ENCODE data around the gene TMEM52B.

TMEM52B gene

DNA sequence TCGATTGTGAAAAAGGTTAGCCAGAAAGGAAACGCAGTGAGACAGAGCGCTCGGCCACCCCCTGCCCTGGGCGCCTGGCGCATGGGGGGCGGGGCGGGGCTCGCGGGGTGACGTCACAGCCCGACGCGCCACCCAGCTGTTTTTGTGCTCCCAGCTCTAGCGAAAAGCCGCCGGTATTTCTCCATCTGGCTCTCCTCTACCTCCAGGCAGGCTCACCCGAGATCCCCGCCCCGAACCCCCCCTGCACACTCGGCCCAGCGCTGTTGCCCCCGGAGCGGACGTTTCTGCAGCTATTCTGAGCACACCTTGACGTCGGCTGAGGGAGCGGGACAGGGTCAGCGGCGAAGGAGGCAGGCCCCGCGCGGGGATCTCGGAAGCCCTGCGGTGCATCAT is 33.9 kb downstream of the TMEM52B start, which contains the start of gene GABARAPL1:
Gene GABARAPL1 (plus strand): TSS at position 139 of the 393 bp plus-strand sequence. CDS start 253 bp downstream, at position 392.
- 0 out of 2 replicates have a peak, but pooled peaks cover 7% of the 10 kb centered on the region for H3K79me2 ChIP-seq (ENCODE audit: low read length)
- no peaks in the 10 kb centered on the region for H3K9me2 ChIP-seq (replicated peaks; ENCODE audit: insufficient read depth, low read length)
- peak within 1 kb of the TSS; percentile 83 for H3K4me3 ChIP-seq (ENCODE audit: low read length)
- peaks cover 6% of the 10 kb centered on the region for H3K27me3 ChIP-seq (replicated peaks; ENCODE audit: insufficient read depth, low read length)
- H4K20me1 ChIP-seq (ENCODE audit: insufficient read depth, low read length) = no peaks in the 10 kb centered on the region
- peaks cover 15% of the 10 kb centered on the region for H3K4me1 ChIP-seq (ENCODE audit: low read length)
- peak within 1 kb of the TSS; percentile 64 for H3K27ac ChIP-seq (ENCODE audit: low read length)
- H2AFZ ChIP-seq (ENCODE audit: low read length) = peak within 1 kb of the TSS; percentile 78
- H3K9ac ChIP-seq (ENCODE audit: low read length) = peak within 1 kb of the TSS; percentile 77
- peaks cover 14% of the 10 kb centered on the region for H3F3A ChIP-seq (ENCODE audit: insufficient read depth, low read length)
- H3K36me3 ChIP-seq (replicated peaks; ENCODE audit: insufficient read depth, low read length) = no peaks in the 10 kb centered on the region
- H3K9me3 ChIP-seq (replicated peaks; ENCODE audit: insufficient read depth, low read length) = no peaks in the 10 kb centered on the region
- no peak for TF ChIP-seq EZH2phosphoT487 (IDR thresholded peaks at IDR 0.05; ENCODE audit: low read length)
- no peak for TF ChIP-seq EZH2 (optimal IDR thresholded peaks at IDR 0.05; ENCODE audit: low read depth, low read length)
- TF ChIP-seq, protein P1, sequence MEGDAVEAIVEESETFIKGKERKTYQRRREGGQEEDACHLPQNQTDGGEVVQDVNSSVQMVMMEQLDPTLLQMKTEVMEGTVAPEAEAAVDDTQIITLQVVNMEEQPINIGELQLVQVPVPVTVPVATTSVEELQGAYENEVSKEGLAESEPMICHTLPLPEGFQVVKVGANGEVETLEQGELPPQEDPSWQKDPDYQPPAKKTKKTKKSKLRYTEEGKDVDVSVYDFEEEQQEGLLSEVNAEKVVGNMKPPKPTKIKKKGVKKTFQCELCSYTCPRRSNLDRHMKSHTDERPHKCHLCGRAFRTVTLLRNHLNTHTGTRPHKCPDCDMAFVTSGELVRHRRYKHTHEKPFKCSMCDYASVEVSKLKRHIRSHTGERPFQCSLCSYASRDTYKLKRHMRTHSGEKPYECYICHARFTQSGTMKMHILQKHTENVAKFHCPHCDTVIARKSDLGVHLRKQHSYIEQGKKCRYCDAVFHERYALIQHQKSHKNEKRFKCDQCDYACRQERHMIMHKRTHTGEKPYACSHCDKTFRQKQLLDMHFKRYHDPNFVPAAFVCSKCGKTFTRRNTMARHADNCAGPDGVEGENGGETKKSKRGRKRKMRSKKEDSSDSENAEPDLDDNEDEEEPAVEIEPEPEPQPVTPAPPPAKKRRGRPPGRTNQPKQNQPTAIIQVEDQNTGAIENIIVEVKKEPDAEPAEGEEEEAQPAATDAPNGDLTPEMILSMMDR (IDR thresholded peaks at IDR 0.05; ENCODE audit: low read length) = no peak
- peak within 1 kb of the TSS; percentile 72 for H3K4me2 ChIP-seq (ENCODE audit: low read depth, low read length)
- peak; percentile 63 for DNase-seq

DNA sequence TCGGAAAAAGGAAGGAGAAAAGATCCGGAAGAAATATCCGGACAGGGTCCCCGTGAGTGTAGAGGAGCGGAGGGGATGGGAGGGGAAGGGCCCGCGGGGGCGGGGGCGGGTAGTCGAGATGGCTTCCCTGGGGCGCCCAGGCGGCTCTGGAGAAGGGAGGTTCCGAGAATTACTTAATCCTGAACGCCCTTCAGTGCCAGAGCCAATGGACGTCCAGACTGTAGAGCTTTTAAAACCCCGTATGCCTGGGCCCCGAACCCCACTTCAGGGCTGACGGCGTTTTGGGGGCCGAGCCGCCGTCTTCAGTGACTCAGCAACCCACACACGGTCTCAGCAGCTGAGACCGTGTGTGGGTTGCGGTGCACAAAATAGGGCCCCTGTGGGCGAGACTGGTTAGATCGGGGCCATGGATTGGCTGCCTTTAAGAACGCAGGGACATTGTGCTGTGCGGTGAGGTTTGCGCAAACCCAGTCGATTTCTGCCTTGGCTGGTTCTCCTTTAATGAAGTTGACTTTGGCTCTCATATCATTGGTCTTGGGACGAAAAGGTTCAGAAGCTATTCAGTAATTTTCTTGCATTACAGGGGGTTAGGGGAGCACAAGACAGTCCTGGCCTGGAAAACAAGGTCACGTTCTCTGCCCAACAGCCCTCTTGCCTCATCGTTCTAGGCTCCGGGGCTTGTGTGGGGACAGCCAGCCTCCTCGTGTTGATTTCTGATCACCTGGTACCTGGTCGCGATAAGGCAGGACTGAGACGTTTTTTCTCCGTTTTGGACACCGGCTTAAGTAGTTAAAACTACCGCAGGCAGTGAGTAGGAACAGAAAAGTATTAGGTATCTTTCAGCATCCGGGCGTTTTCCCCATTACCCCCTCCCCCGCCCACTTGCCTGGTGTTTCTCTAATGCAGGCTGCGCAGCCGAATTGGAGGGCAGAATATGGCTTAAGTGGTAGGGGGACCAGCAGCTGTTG is 34.6 kb downstream of the TMEM52B start:
- Histone ChIP-seq H3K9me3 (replicated peaks; ENCODE audit: insufficient read depth, low read length) (no peaks in the 10 kb centered on the region), H3K4me2 (ENCODE audit: low read depth, low read length) (peak overlapping the region; percentile 72), H2AFZ (ENCODE audit: low read length) (peak overlapping the region; percentile 78), H3K79me2 (ENCODE audit: low read length) (0 out of 2 replicates have a peak, but pooled peaks cover 7% of the 10 kb centered on the region), H3K4me3 (ENCODE audit: low read length) (peak overlapping the region; percentile 83), H3K27ac (ENCODE audit: low read length) (peak overlapping the region; percentile 64; the same call in 1 of the 2 replicates), H3F3A (ENCODE audit: insufficient read depth, low read length) (peaks cover 14% of the 10 kb centered on the region), H3K27me3 (replicated peaks; ENCODE audit: insufficient read depth, low read length) (peaks cover 6% of the 10 kb centered on the region), H3K9me2 (replicated peaks; ENCODE audit: insufficient read depth, low read length) (no peaks in the 10 kb centered on the region), H3K4me1 (ENCODE audit: low read length) (peaks cover 15% of the 10 kb centered on the region), H3K36me3 (replicated peaks; ENCODE audit: insufficient read depth, low read length) (no peaks in the 10 kb centered on the region), H4K20me1 (ENCODE audit: insufficient read depth, low read length) (no peaks in the 10 kb centered on the region), H3K9ac (ENCODE audit: low read length) (peak overlapping the region; percentile 77)
- peak; percentile 42 for DNase-seq
- no peak for TF ChIP-seq EZH2phosphoT487 (IDR thresholded peaks at IDR 0.05; ENCODE audit: low read length)
- no peak for TF ChIP-seq EZH2 (optimal IDR thresholded peaks at IDR 0.05; ENCODE audit: low read depth, low read length)
- TF ChIP-seq, protein P1 (IDR thresholded peaks at IDR 0.05; ENCODE audit: low read length) = no peak

DNA sequence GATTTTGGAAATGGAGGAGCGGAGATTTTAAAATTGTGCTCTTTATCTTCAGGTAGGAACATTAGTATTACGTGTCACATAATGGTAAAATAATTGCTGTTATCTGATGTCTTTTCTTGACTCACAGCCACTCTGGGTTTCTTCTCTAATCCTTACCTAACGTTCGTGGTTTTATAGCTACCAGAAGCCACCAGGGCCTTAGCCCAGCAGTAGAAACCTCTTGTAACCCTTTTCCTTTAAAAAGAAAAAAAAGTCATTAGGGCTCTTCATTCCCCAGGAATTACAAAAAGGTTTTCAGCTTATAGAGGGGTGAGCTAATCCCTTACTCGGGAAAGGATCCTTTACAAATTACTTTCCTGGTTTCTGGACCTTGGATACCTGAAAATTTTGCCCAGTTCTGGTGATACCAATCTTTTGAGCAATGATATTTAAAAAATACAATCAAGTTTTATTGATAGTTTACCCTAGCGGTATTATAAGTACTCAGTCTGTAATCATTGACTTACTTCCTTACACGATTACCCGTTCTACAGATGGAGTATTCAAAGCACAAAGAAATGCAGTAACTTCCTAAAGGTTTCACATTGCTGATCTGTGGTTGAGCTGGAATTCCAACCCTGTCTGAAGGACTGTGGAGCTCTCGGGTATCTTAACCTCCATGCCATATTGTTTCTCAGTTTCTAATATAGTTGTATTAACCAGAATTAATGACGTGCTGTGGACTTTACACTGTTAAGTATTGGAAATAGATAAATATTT is 35.5 kb downstream of the TMEM52B start:
- H3K9me2 ChIP-seq (replicated peaks; ENCODE audit: insufficient read depth, low read length) = no peaks in the 10 kb centered on the region
- peaks cover 14% of the 10 kb centered on the region for H3F3A ChIP-seq (ENCODE audit: insufficient read depth, low read length)
- no peak for TF ChIP-seq EZH2 (optimal IDR thresholded peaks at IDR 0.05; ENCODE audit: low read depth, low read length)
- TF ChIP-seq, protein P1 (IDR thresholded peaks at IDR 0.05; ENCODE audit: low read length) = no peak
- TF ChIP-seq EZH2phosphoT487 (IDR thresholded peaks at IDR 0.05; ENCODE audit: low read length) = no peak
- H3K79me2 ChIP-seq (ENCODE audit: low read length) = 0 out of 2 replicates have a peak, but pooled peaks cover 7% of the 10 kb centered on the region
- peaks cover 6% of the 10 kb centered on the region for H3K27me3 ChIP-seq (replicated peaks; ENCODE audit: insufficient read depth, low read length)
- no peak for DNase-seq
- peak overlapping the region; percentile 83 for H3K4me3 ChIP-seq (ENCODE audit: low read length)
- no peaks in the 10 kb centered on the region for H3K36me3 ChIP-seq (replicated peaks; ENCODE audit: insufficient read depth, low read length)
- no peaks in the 10 kb centered on the region for H4K20me1 ChIP-seq (ENCODE audit: insufficient read depth, low read length)
- H3K27ac ChIP-seq (ENCODE audit: low read length) = peak overlapping the region; percentile 64; the same call in 1 of the 2 replicates
- H3K4me2 ChIP-seq (ENCODE audit: low read depth, low read length) = peak overlapping the region; percentile 72
- H3K9ac ChIP-seq (ENCODE audit: low read length) = peak overlapping the region; percentile 77; the same call in 1 of the 2 replicates
- peaks cover 15% of the 10 kb centered on the region for H3K4me1 ChIP-seq (ENCODE audit: low read length)
- peak overlapping the region; percentile 78; the same call in 1 of the 2 replicates for H2AFZ ChIP-seq (ENCODE audit: low read length)
- H3K9me3 ChIP-seq (replicated peaks; ENCODE audit: insufficient read depth, low read length) = no peaks in the 10 kb centered on the region

Measured in MM.1S (cell line).